ENCODE results near the gene NUBPL.

Gene NUBPL

DNA sequence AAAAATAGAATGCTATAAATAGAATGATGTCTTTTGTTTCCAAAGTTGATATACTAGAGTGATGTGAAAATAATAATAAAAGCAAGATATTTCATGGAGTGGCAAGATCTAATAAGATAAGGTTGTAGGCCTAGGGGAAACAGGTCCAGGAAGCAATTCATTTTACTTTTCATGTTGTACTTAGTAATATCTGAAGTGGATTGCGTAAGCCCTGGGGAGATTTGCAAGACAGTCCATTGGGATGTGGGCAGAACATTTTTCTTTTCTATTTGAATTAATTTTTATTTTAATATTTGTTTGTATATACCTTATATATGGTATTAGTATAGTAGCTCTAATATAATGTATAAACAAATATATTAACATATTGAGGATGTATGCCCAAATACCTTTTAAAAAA is 7.5 kb downstream of the NUBPL start:
- CTCF ChIA-PET = no interaction called here
- no peak for DNase-seq (ENCODE audit: extremely low spot score)
- TF ChIP-seq, protein P1, sequence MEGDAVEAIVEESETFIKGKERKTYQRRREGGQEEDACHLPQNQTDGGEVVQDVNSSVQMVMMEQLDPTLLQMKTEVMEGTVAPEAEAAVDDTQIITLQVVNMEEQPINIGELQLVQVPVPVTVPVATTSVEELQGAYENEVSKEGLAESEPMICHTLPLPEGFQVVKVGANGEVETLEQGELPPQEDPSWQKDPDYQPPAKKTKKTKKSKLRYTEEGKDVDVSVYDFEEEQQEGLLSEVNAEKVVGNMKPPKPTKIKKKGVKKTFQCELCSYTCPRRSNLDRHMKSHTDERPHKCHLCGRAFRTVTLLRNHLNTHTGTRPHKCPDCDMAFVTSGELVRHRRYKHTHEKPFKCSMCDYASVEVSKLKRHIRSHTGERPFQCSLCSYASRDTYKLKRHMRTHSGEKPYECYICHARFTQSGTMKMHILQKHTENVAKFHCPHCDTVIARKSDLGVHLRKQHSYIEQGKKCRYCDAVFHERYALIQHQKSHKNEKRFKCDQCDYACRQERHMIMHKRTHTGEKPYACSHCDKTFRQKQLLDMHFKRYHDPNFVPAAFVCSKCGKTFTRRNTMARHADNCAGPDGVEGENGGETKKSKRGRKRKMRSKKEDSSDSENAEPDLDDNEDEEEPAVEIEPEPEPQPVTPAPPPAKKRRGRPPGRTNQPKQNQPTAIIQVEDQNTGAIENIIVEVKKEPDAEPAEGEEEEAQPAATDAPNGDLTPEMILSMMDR (IDR thresholded peaks at IDR 0.05; ENCODE audit: control extremely low read depth, extremely low read depth, low read depth, missing control alignments) = no peak
- POLR2A ChIA-PET = no interaction called here

DNA sequence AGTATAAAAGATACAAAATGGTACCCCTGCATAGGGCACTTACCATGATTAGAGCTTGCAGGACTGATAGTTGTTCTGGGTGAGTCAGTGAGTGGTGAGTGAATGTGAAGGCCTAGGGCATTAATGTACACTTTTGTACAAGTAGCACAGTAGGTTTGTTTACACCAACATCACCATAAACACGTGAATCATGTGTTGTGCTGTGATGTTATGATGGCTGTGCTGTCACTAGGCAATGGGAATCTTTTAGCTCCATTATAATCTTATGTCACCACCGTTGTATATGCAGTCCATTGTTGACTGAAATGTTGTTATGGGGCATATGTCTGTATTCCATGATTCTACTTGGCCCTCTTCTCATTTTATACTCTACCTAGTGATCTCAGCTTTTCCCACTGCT is 11.8 kb downstream of the NUBPL start:
- CTCF ChIA-PET = interaction anchor here (0.9 to 1.2 kb wide), 2 partner anchors 10 to 65 kb away, joined by 3 to 4 read pairs; no protein-coding TSS in a partner anchor
- POLR2A ChIA-PET = no interaction called here
- no peak for DNase-seq (ENCODE audit: extremely low spot score)
- TF ChIP-seq, protein P1 (IDR thresholded peaks at IDR 0.05; ENCODE audit: control extremely low read depth, extremely low read depth, low read depth, missing control alignments) = no peak

DNA sequence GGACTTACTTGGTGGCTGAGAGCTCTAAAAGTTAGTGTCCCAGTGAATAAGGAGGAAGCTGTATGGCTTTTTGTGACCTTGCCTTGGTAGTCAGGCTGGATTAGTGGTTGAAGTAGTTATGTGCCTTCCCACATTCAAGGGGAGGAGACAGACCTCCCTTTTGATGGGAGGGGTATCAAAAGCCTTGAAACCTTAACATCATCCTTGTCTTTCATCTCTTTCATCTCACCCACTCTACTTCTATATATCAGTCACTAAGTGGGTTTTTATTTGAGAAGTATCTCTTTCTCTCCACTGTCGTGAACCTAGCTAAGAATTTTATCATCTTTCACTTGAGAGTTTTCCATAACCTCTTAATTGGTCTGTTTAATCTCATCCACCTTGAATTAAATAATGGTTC is 15.7 kb downstream of the NUBPL start:
- ChIA-PET POLR2A (no interaction called here), CTCF (interaction anchor here (1.6 kb wide), 1 partner anchor 39 kb away, joined by 3 read pairs; no protein-coding TSS in a partner anchor)
- TF ChIP-seq, protein P1 (IDR thresholded peaks at IDR 0.05; ENCODE audit: control extremely low read depth, extremely low read depth, low read depth, missing control alignments) = no peak
- DNase-seq (ENCODE audit: extremely low spot score) = no peak

DNA sequence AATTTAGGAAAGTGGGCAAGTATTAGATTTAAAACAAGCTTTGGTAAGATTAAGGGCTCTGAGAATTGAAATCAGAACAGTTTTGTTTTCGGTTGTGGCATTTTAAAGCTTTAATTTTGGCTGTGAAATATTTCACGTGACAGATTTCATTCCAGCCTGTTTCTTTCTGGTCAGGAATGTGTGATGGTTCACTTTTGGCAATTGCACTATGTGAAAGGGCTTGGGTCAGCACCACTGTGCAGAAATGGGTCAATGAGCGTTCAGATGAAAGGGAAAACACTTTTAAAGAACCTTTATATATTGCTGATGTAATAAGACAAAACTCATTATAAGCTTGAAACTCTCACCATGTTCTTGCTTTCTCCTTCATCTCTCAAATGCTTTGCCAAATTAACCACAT is 17.1 kb downstream of the NUBPL start:
- CTCF ChIA-PET = no interaction called here
- POLR2A ChIA-PET = no interaction called here
- DNase-seq (ENCODE audit: extremely low spot score) = no peak
- TF ChIP-seq, protein P1 (IDR thresholded peaks at IDR 0.05; ENCODE audit: control extremely low read depth, extremely low read depth, low read depth, missing control alignments) = no peak

DNA sequence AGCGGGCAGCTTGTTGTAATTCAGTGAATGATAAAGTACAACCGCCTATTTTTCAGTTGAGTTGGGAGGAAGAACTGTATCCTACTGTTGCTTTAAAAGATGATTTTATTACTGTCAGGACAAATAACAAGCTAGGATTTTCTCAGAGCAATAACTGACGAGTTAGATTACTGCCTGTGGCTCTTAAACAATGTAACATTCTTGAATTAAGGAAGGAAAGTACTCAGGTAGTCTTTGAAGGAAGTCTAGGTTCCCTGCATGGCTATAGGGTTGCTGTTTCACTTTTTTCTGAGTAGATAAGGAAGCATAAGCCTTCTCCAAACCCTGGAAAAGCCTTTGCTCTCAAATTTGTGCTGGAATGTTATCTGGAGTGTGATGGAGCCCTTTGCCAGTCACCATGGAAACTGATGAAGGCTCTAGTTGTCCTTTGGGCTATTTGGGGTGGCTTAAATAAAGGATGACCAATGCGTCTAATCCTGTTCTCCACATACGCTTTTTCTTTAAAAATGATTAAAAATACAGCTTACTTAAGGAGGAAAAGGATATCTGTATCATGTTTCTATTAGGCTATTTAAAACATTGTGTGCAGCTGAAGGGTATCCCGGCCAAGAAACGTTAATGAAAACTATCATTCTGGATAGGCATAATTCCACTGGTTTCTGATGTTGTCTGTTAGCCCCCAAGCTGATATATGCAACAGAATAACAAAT is 17.7 kb downstream of the NUBPL start:
- ChIA-PET CTCF (no interaction called here), POLR2A (no interaction called here)

DNA sequence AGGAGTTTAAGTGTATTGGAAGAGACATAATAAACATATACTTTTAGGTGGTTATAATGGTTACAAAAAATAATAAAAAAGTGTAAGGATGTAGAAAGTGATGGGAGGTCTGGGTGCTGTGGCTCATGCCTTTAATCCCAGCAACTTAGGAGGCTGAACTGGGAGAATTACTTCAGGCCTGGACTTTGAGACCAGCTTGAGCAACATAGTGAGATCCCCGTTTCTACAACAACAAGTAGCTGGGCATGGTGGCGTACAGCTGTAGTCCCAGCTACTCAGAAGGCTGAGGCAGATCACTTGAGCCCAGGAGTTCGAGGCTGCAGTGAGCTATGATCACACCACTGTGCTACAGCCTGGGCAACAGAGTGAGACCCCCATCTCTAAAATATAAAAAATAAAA is 19.0 kb downstream of the NUBPL start:
- TF ChIP-seq, protein P1 (IDR thresholded peaks at IDR 0.05; ENCODE audit: control extremely low read depth, extremely low read depth, low read depth, missing control alignments) = no peak
- POLR2A ChIA-PET = no interaction called here
- CTCF ChIA-PET = no interaction called here
- DNase-seq (ENCODE audit: extremely low spot score) = no peak

More for the DNA sequence above, 17.7 kb downstream of the NUBPL start:
- DNase-seq (ENCODE audit: extremely low spot score) = no peak
- TF ChIP-seq, protein P1 (IDR thresholded peaks at IDR 0.05; ENCODE audit: control extremely low read depth, extremely low read depth, low read depth, missing control alignments) = no peak

Measured in GM10248 (cell line).